Left ventricle myocardium inferior (tissue), 1 donor: ENCODE measurements around the gene IFNL4. TPM values are rescaled to one million over a fixed set of nuclear protein-coding genes. Genes with fewer than 3 reads are reported as not detected.
"Not testable (repeated sequence)": the region's sequence is repeated elsewhere in the genome, so short reads cannot be mapped to it uniquely, and the experiment has no call there.

Source experiments
- DNase-seq: peaks from one replicate; pipeline ENCODE4 v3.0.0-alpha.2; 2020
- H3K27ac ChIP-seq: fragments of 200-600 bp; replicated peaks from 2 replicates; pipeline ENCODE4 v1.8.0; 2021
- H3K27me3 ChIP-seq: fragments of 200-600 bp; 2 replicates; pipeline ENCODE4 v1.8.0; 2021; ENCODE audit warnings: low read depth
- H3K36me3 ChIP-seq: fragments of 200-600 bp; 2 replicates; pipeline ENCODE4 v1.8.0; 2021
- H3K4me1 ChIP-seq: fragments of 200-600 bp; 2 replicates; pipeline ENCODE4 v1.8.0; 2021
- H3K4me3 ChIP-seq: fragments of 200-600 bp; 2 replicates; pipeline ENCODE4 v1.8.0; 2021; ENCODE audit warnings: mild to moderate bottlenecking, moderate library complexity
- H3K9me3 ChIP-seq: fragments of 200-600 bp; replicated peaks from 2 replicates; pipeline ENCODE4 v1.8.0; 2021
- intact Hi-C: fragments of 100-400 bp; cut with micrococcal nuclease; formaldehyde crosslinking; loops from one replicate; pipeline ENCODE4 v1.11.0; 2022
- total RNA-seq: library from RNA; stranded (reverse); fragmentation: NEBNext Ultra II Directional; extraction: Animal tissue kit (Norgen Biotek cat#: 25700); gene quantifications from one replicate; pipeline ENCODE4 v1.2.1, GENCODE V29; 2021
- TF ChIP-seq, protein P1 (sequence below): fragments of 200-600 bp; IDR thresholded peaks from 2 replicates; pipeline ENCODE4 v1.8.0; 2021; ENCODE audit warnings: antibody characterized with exemption, mild to moderate bottlenecking, borderline replicate concordance
- donor health status: DM: no; HTN: yes; CAD: no; lungs with severe emphysema.

Gene IFNL4
- total RNA-seq, 1 donor from 2014 or later, result not detected

- H3K4me1 ChIP-seq, result peaks cover 14% of the 10 kb centered on the region
- H3K4me3 ChIP-seq, result peak overlapping the region; percentile 21
- H3K9me3 ChIP-seq, result no peaks in the 10 kb centered on the region
- TF ChIP-seq, protein P1, sequence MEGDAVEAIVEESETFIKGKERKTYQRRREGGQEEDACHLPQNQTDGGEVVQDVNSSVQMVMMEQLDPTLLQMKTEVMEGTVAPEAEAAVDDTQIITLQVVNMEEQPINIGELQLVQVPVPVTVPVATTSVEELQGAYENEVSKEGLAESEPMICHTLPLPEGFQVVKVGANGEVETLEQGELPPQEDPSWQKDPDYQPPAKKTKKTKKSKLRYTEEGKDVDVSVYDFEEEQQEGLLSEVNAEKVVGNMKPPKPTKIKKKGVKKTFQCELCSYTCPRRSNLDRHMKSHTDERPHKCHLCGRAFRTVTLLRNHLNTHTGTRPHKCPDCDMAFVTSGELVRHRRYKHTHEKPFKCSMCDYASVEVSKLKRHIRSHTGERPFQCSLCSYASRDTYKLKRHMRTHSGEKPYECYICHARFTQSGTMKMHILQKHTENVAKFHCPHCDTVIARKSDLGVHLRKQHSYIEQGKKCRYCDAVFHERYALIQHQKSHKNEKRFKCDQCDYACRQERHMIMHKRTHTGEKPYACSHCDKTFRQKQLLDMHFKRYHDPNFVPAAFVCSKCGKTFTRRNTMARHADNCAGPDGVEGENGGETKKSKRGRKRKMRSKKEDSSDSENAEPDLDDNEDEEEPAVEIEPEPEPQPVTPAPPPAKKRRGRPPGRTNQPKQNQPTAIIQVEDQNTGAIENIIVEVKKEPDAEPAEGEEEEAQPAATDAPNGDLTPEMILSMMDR, result no peak
- no peaks in the 10 kb centered on the region for H3K36me3 ChIP-seq
- H3K27me3 ChIP-seq, result peaks cover 83% of the 10 kb centered on the region
- peak; percentile 29 for DNase-seq
- intact Hi-C loops, result no loop called here
- no peak overlapping the region for H3K27ac ChIP-seq
Measured at GRCh38 chr19:39246951-39247669, 1.5 kb downstream of the IFNL4 start.

DNA sequence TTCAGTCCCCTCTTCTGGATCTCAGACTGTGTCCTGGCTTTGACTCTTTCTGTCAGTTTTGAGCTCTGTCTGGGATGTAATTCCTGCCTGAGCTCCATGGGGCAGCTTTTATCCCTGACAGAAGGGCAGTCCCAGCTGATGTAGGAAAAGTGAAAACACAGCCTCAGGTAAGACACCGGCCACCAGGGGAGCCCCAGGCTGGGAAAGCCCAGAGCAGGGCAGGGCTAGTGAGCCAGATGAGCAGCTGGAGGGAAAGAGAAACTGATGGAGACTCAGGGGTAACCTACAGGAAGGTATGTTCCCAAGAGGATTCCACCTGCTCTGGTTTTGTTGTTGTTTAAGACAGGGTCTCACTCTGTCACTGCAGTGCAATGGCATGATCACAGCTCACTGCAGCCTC, 3.5 kb downstream of the IFNL4 start:
- intact Hi-C loops, DNase-seq, H3K9me3 ChIP-seq, H3K36me3 ChIP-seq, H3K27ac ChIP-seq, H3K4me3 ChIP-seq: not testable (repeated sequence)
- Histone ChIP-seq H3K4me1 (peaks cover 14% of the 10 kb centered on the region), H3K27me3 (peaks cover 81% of the 10 kb centered on the region)

GRCh38 chr19:39244410-39245100, 4.1 kb downstream of the IFNL4 start, which contains the start of gene IFNL3:
Gene IFNL3 (minus strand): TSS chr19:39245006. CDS start chr19:39244967, 39 bp downstream.
- peaks cover 81% of the 10 kb centered on the region for H3K27me3 ChIP-seq
- H3K36me3 ChIP-seq, H3K27ac ChIP-seq, H3K4me3 ChIP-seq, DNase-seq, H3K9me3 ChIP-seq, intact Hi-C loops: not testable (repeated sequence)
- H3K4me1 ChIP-seq, result peaks cover 14% of the 10 kb centered on the region

GRCh38 chr19:39243741-39244140, 4.9 kb downstream of the IFNL4 start:
- DNase-seq, H3K4me3 ChIP-seq, H3K36me3 ChIP-seq, H3K9me3 ChIP-seq, H3K27ac ChIP-seq, intact Hi-C loops: not testable (repeated sequence)
- Histone ChIP-seq H3K27me3 (peaks cover 81% of the 10 kb centered on the region), H3K4me1 (peaks cover 14% of the 10 kb centered on the region)

DNA sequence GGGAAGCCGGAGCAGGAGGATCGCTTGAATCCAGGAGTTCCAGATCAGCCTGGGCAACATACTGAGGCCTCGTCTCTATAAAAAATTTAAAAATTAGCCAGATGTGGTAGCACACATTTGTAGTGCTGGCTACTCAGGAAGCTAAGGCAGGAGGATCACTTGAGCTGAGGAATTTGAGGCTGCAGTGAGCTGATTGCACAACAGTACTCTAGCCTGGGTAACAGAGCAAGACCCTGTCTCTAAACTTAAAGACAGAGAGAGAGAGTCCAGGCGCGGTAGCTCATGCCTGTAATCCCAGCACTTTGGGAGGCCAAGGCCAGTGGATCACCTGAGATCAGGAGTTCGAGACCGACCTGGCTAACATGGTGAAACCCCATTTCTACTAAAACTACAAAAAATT, 8.2 kb downstream of the IFNL4 start:
- peaks cover 88% of the 10 kb centered on the region for H3K27me3 ChIP-seq
- no peaks in the 10 kb centered on the region for H3K4me1 ChIP-seq
- intact Hi-C loops, result no loop called here
- no peaks in the 10 kb centered on the region for H3K9me3 ChIP-seq
- no peak overlapping the region for H3K27ac ChIP-seq
- H3K4me3 ChIP-seq, result no peak overlapping the region
- TF ChIP-seq, protein P1, result no peak
- no peak for DNase-seq
- H3K36me3 ChIP-seq, result no peaks in the 10 kb centered on the region

GRCh38 chr19:39238944-39239343, 9.7 kb downstream of the IFNL4 start:
- Histone ChIP-seq H3K4me3 (no peak overlapping the region), H3K4me1 (no peaks in the 10 kb centered on the region), H3K27me3 (peaks cover 91% of the 10 kb centered on the region), H3K27ac (no peak overlapping the region), H3K36me3 (no peaks in the 10 kb centered on the region), H3K9me3 (no peaks in the 10 kb centered on the region)
- intact Hi-C loops, result no loop called here
- DNase-seq, result no peak
- TF ChIP-seq, protein P1, result no peak

GRCh38 chr19:39238209-39238608, 10.4 kb downstream of the IFNL4 start:
- no peaks in the 10 kb centered on the region for H3K36me3 ChIP-seq
- intact Hi-C loops, result no loop called here
- peaks cover 91% of the 10 kb centered on the region for H3K27me3 ChIP-seq
- H3K4me1 ChIP-seq, result no peaks in the 10 kb centered on the region
- H3K9me3 ChIP-seq, result no peaks in the 10 kb centered on the region
- no peak for DNase-seq
- H3K4me3 ChIP-seq, result no peak overlapping the region
- no peak overlapping the region for H3K27ac ChIP-seq
- TF ChIP-seq, protein P1, result no peak
